ENCODE results near the gene LATS1.
"Not testable (repeated sequence)": the region's sequence is repeated elsewhere in the genome, so short reads cannot be mapped to it uniquely, and the experiment has no call there.

Gene LATS1

GRCh38 chr6:149717588-149718458, at the start of gene LATS1:
Gene LATS1 (minus strand): TSS chr6:149718101. CDS start chr6:149702126, 15,975 bp downstream.
- H3K9me3 ChIP-seq (ENCODE audit: low read length) = no peaks in the 10 kb centered on the region
- peak within 1 kb of the TSS; percentile 99 for H3K27ac ChIP-seq (ENCODE audit: low read depth, low read length)
- H3K9ac ChIP-seq (ENCODE audit: low read length) = peak within 1 kb of the TSS; percentile 92
- no peaks in the 10 kb centered on the region for H3K36me3 ChIP-seq (ENCODE audit: insufficient read depth, low read length)
- H3K27me3 ChIP-seq (ENCODE audit: control insufficient read depth in 1 of 2, insufficient read depth in 2 of 2, low read length in 2 of 2) = no peaks in the 10 kb centered on the region
- H3K4me1 ChIP-seq (ENCODE audit: insufficient read depth, low read length) = peaks cover 23% of the 10 kb centered on the region
- peak within 1 kb of the TSS; percentile 83 to 90 for H3K4me3 ChIP-seq (ENCODE audit: low read depth in 1 of 2, low read length in 2 of 2)

- no peak overlapping the region for H3K27ac ChIP-seq (ENCODE audit: low read depth, low read length)
Observed at GRCh38 chr6:149766156-149766769, 48.4 kb upstream of the LATS1 start.

GRCh38 chr6:149763866-149764265, 46.0 kb upstream of the LATS1 start:
- Histone ChIP-seq H3K4me1 (ENCODE audit: insufficient read depth, low read length) (no peaks in the 10 kb centered on the region), H3K27me3 (ENCODE audit: control insufficient read depth in 1 of 2, insufficient read depth in 2 of 2, low read length in 2 of 2) (no peaks in the 10 kb centered on the region), H3K9ac (ENCODE audit: low read length) (no peak overlapping the region), H3K4me3 (ENCODE audit: low read depth in 1 of 2, low read length in 2 of 2) (no peak overlapping the region), H3K27ac (ENCODE audit: low read depth, low read length) (no peak overlapping the region), H3K36me3 (ENCODE audit: insufficient read depth, low read length) (peaks cover 19% of the 10 kb centered on the region), H3K9me3 (ENCODE audit: low read length) (peaks cover 7% of the 10 kb centered on the region)

More at GRCh38 chr6:149766156-149766769, 48.4 kb upstream of the LATS1 start:
- Histone ChIP-seq H3K36me3 (ENCODE audit: insufficient read depth, low read length) (peaks cover 11% of the 10 kb centered on the region), H3K4me1 (ENCODE audit: insufficient read depth, low read length) (no peaks in the 10 kb centered on the region), H3K27me3 (ENCODE audit: control insufficient read depth in 1 of 2, insufficient read depth in 2 of 2, low read length in 2 of 2) (no peaks in the 10 kb centered on the region), H3K9ac (ENCODE audit: low read length) (no peak overlapping the region), H3K4me3 (ENCODE audit: low read depth in 1 of 2, low read length in 2 of 2) (no peak overlapping the region), H3K9me3 (ENCODE audit: low read length) (peaks cover 7% of the 10 kb centered on the region)

GRCh38 chr6:149761438-149761837, 43.5 kb upstream of the LATS1 start:
- Histone ChIP-seq H3K9me3 (ENCODE audit: low read length) (peaks cover 5% of the 10 kb centered on the region), H3K27ac (ENCODE audit: low read depth, low read length) (no peak overlapping the region), H3K9ac (ENCODE audit: low read length) (no peak overlapping the region), H3K4me1 (ENCODE audit: insufficient read depth, low read length) (no peaks in the 10 kb centered on the region), H3K4me3 (ENCODE audit: low read depth in 1 of 2, low read length in 2 of 2) (no peak overlapping the region), H3K36me3 (ENCODE audit: insufficient read depth, low read length) (peaks cover 17% of the 10 kb centered on the region), H3K27me3 (ENCODE audit: control insufficient read depth in 1 of 2, insufficient read depth in 2 of 2, low read length in 2 of 2) (no peaks in the 10 kb centered on the region)

GRCh38 chr6:149756261-149756636, 38.3 kb upstream of the LATS1 start:
- peaks cover 12% of the 10 kb centered on the region for H3K36me3 ChIP-seq (ENCODE audit: insufficient read depth, low read length)
- H3K4me1 ChIP-seq (ENCODE audit: insufficient read depth, low read length) = peaks cover 4% of the 10 kb centered on the region
- H3K9ac ChIP-seq (ENCODE audit: low read length) = no peak overlapping the region
- no peaks in the 10 kb centered on the region for H3K27me3 ChIP-seq (ENCODE audit: control insufficient read depth in 1 of 2, insufficient read depth in 2 of 2, low read length in 2 of 2)
- no peak overlapping the region for H3K4me3 ChIP-seq (ENCODE audit: low read depth in 1 of 2, low read length in 2 of 2)
- H3K27ac ChIP-seq (ENCODE audit: low read depth, low read length) = no peak overlapping the region
- H3K9me3 ChIP-seq (ENCODE audit: low read length) = no peaks in the 10 kb centered on the region

- Histone ChIP-seq H3K4me1 (ENCODE audit: insufficient read depth, low read length) (peaks cover 9% of the 10 kb centered on the region), H3K36me3 (ENCODE audit: insufficient read depth, low read length) (peaks cover 8% of the 10 kb centered on the region), H3K4me3 (ENCODE audit: low read depth in 1 of 2, low read length in 2 of 2) (no peak overlapping the region), H3K9me3 (ENCODE audit: low read length) (no peaks in the 10 kb centered on the region), H3K27ac (ENCODE audit: low read depth, low read length) (no peak overlapping the region), H3K27me3 (ENCODE audit: control insufficient read depth in 1 of 2, insufficient read depth in 2 of 2, low read length in 2 of 2) (no peaks in the 10 kb centered on the region), H3K9ac (ENCODE audit: low read length) (no peak overlapping the region)
Observed at GRCh38 chr6:149755300-149756260, 37.7 kb upstream of the LATS1 start.

GRCh38 chr6:149754548-149754947, 36.6 kb upstream of the LATS1 start:
- Histone ChIP-seq H3K4me3 (ENCODE audit: low read depth in 1 of 2, low read length in 2 of 2) (no peak overlapping the region), H3K36me3 (ENCODE audit: insufficient read depth, low read length) (no peaks in the 10 kb centered on the region), H3K27ac (ENCODE audit: low read depth, low read length) (no peak overlapping the region), H3K9me3 (ENCODE audit: low read length) (no peaks in the 10 kb centered on the region), H3K4me1 (ENCODE audit: insufficient read depth, low read length) (peaks cover 13% of the 10 kb centered on the region), H3K9ac (ENCODE audit: low read length) (no peak overlapping the region), H3K27me3 (ENCODE audit: control insufficient read depth in 1 of 2, insufficient read depth in 2 of 2, low read length in 2 of 2) (no peaks in the 10 kb centered on the region)

GRCh38 chr6:149753374-149753637, 35.4 kb upstream of the LATS1 start:
- not testable (repeated sequence) for H3K9me3 ChIP-seq (ENCODE audit: low read length); H3K4me3 ChIP-seq (ENCODE audit: low read depth in 1 of 2, low read length in 2 of 2); H3K27ac ChIP-seq (ENCODE audit: low read depth, low read length); H3K27me3 ChIP-seq (ENCODE audit: control insufficient read depth in 1 of 2, insufficient read depth in 2 of 2, low read length in 2 of 2); H3K9ac ChIP-seq (ENCODE audit: low read length); H3K36me3 ChIP-seq (ENCODE audit: insufficient read depth, low read length)
- H3K4me1 ChIP-seq (ENCODE audit: insufficient read depth, low read length) = peaks cover 13% of the 10 kb centered on the region

GRCh38 chr6:149752600-149753373, 34.9 kb upstream of the LATS1 start:
- Histone ChIP-seq H3K36me3 (ENCODE audit: insufficient read depth, low read length) (no peaks in the 10 kb centered on the region), H3K9me3 (ENCODE audit: low read length) (no peaks in the 10 kb centered on the region), H3K9ac (ENCODE audit: low read length) (no peak overlapping the region), H3K4me3 (ENCODE audit: low read depth in 1 of 2, low read length in 2 of 2) (no peak overlapping the region), H3K27ac (ENCODE audit: low read depth, low read length) (no peak overlapping the region), H3K27me3 (ENCODE audit: control insufficient read depth in 1 of 2, insufficient read depth in 2 of 2, low read length in 2 of 2) (no peaks in the 10 kb centered on the region), H3K4me1 (ENCODE audit: insufficient read depth, low read length) (peaks cover 13% of the 10 kb centered on the region)

- H3K27ac ChIP-seq (ENCODE audit: low read depth, low read length); H3K36me3 ChIP-seq (ENCODE audit: insufficient read depth, low read length): not testable (repeated sequence)
- H3K4me1 ChIP-seq (ENCODE audit: insufficient read depth, low read length) = peaks cover 14% of the 10 kb centered on the region
Observed at GRCh38 chr6:149751920-149752319, 34.0 kb upstream of the LATS1 start.

GRCh38 chr6:149751239-149751638, 33.3 kb upstream of the LATS1 start:
- Histone ChIP-seq H3K27me3 (ENCODE audit: control insufficient read depth in 1 of 2, insufficient read depth in 2 of 2, low read length in 2 of 2) (no peaks in the 10 kb centered on the region), H3K27ac (ENCODE audit: low read depth, low read length) (no peak overlapping the region), H3K4me3 (ENCODE audit: low read depth in 1 of 2, low read length in 2 of 2) (no peak overlapping the region)

More at GRCh38 chr6:149751920-149752319, 34.0 kb upstream of the LATS1 start:
- not testable (repeated sequence) for H3K9ac ChIP-seq (ENCODE audit: low read length); H3K9me3 ChIP-seq (ENCODE audit: low read length); H3K27me3 ChIP-seq (ENCODE audit: control insufficient read depth in 1 of 2, insufficient read depth in 2 of 2, low read length in 2 of 2); H3K4me3 ChIP-seq (ENCODE audit: low read depth in 1 of 2, low read length in 2 of 2)

More at GRCh38 chr6:149751239-149751638, 33.3 kb upstream of the LATS1 start:
- no peak overlapping the region for H3K9ac ChIP-seq (ENCODE audit: low read length)
- H3K36me3 ChIP-seq (ENCODE audit: insufficient read depth, low read length) = no peaks in the 10 kb centered on the region
- H3K9me3 ChIP-seq (ENCODE audit: low read length) = no peaks in the 10 kb centered on the region
- peaks cover 18% of the 10 kb centered on the region for H3K4me1 ChIP-seq (ENCODE audit: insufficient read depth, low read length)
